GM21576 (cell line): ENCODE results near the gene DES.

Source experiments
- ATAC-seq: cut with Tn5 transposase; IDR thresholded peaks from one replicate; pipeline ENCODE4 v1.9.1; 2021; ENCODE audit warnings: mild to moderate bottlenecking, moderate library complexity; ENCODE audit not compliant: unreplicated experiment

DES gene

GRCh38 chr2:219470429-219470828 lies 52.3 kb downstream of the DES start:
- no peak for ATAC-seq

GRCh38 chr2:219471476-219472371 lies 53.5 kb downstream of the DES start:
- ATAC-seq, result no peak

GRCh38 chr2:219472629-219473187 lies 54.5 kb downstream of the DES start:
- no peak for ATAC-seq

- ATAC-seq, result no peak
These were observed 55.3 kb downstream of the DES start for GRCh38 chr2:219473511-219473910.

- ATAC-seq, result no peak
These were observed 56.3 kb downstream of the DES start for GRCh38 chr2:219474285-219475060.

GRCh38 chr2:219475278-219475677 lies 57.1 kb downstream of the DES start:
- no peak for ATAC-seq

GRCh38 chr2:219475697-219476651 lies 57.8 kb downstream of the DES start:
- peak; percentile 56 for ATAC-seq
